T-helper 22 cell (primary cell): ENCODE data around the gene RANBP1.

Source experiments
- DNase-seq: peaks from one replicate; pipeline ENCODE4 v3.0.0-alpha.2; 2020; ENCODE audit warnings: low read depth

RANBP1 gene

GRCh38 chr22:20136603-20136873, 20.6 kb downstream of the RANBP1 start:
- no peak for DNase-seq

- no peak for DNase-seq
Observed at GRCh38 chr22:20137113-20137512, 21.2 kb downstream of the RANBP1 start.

GRCh38 chr22:20137671-20138416, 21.9 kb downstream of the RANBP1 start:
- DNase-seq, result no peak

GRCh38 chr22:20138417-20138738, 22.5 kb downstream of the RANBP1 start:
- no peak for DNase-seq

GRCh38 chr22:20138868-20139267, 23.0 kb downstream of the RANBP1 start:
- DNase-seq, result no peak

- no peak for DNase-seq
Observed at GRCh38 chr22:20139391-20140106, 23.6 kb downstream of the RANBP1 start.

GRCh38 chr22:20140107-20140445, 24.2 kb downstream of the RANBP1 start:
- no peak for DNase-seq

GRCh38 chr22:20140521-20140964, 24.6 kb downstream of the RANBP1 start:
- DNase-seq, result no peak

- no peak for DNase-seq
Observed at GRCh38 chr22:20141186-20142077, 25.5 kb downstream of the RANBP1 start.

GRCh38 chr22:20142711-20143621, 27.1 kb downstream of the RANBP1 start:
- DNase-seq, result no peak

GRCh38 chr22:20143883-20144665, 28.2 kb downstream of the RANBP1 start:
- DNase-seq, result no peak

GRCh38 chr22:20145206-20145831, 29.4 kb downstream of the RANBP1 start:
- no peak for DNase-seq

- no peak for DNase-seq
Observed at GRCh38 chr22:20145832-20146223, 29.9 kb downstream of the RANBP1 start.

GRCh38 chr22:20146777-20147176, 30.9 kb downstream of the RANBP1 start:
- no peak for DNase-seq

GRCh38 chr22:20147237-20147988, 31.5 kb downstream of the RANBP1 start:
- no peak for DNase-seq

- no peak for DNase-seq
Observed at GRCh38 chr22:20148414-20148813, 32.5 kb downstream of the RANBP1 start.

- DNase-seq, result no peak
Observed at GRCh38 chr22:20149257-20150250, 33.6 kb downstream of the RANBP1 start.

- DNase-seq, result no peak
Observed at GRCh38 chr22:20150381-20151275, 34.7 kb downstream of the RANBP1 start, which contains the start of gene CCDC188. Gene CCDC188 (minus strand): TSS chr22:20151055. CDS start chr22:20150986, 69 bp downstream.
